Measurements from ENCODE around the gene TRPV4. TPM values are rescaled to one million over a fixed set of nuclear protein-coding genes. Genes with fewer than 3 reads are reported as not detected.

TRPV4 gene
- not detected for total RNA-seq

DNA sequence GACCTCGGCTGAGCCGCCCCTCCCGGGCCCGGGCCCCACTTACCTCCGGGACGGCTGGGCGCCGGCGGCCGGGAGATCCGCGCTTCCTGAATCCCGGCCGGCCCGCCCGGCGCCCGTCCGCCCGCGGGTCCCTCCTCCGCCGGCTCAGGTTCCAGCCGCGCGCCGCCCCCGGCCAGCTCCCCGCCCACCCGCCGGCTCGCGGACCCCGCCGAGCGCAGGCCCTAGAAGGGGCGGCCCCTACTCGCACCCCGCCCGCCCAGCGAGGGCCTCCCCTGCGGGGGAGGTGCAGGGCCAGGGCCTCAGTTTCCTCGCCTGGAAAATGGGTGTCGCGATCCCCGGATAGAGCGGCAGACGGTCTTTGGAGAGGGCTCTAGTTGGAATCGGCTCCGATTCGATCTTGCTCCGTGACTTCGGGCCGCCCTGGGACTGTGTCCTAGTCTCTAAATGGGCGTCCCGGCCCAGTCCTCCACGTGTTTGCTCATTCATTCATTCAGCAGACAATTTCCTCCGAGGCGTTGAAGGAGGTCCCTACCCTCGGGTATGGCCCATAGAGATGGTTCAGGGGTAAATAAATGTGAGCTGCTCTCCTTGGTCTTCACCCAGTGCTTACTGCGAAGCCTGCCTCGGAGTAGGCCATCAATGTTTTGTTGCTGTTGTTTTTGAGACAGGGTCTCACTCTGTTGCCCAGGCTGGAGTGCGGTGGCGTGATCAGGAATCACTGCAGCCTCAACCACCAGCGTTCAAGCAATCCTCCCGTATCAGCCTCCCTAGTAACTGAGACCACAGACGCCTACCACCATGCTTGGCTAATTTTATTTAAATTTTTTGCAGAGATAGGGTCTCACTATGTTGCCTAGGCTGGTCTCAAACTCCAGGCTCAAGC, at the start of gene TRPV4:
Gene TRPV4 (minus strand): TSS at position 92 of the 883 bp plus-strand sequence. CDS start 18,602 bp downstream, outside the sequence.
- ATAC-seq (ENCODE audit: low read depth) (no peak), DNase-seq (no peak)
- Mint-ChIP-seq H3K4me1 (peaks cover 3% of the 10 kb centered on the region), H3K27me3 (peaks cover 42% of the 10 kb centered on the region), H3K27ac (no peak within 1 kb of the TSS), H3K36me3 (no peaks in the 10 kb centered on the region), H3K4me3 (peak within 1 kb of the TSS; percentile 16), H3K9me3 (no peaks in the 10 kb centered on the region)
- POLR2A ChIA-PET, result no interaction called here

- peaks cover 20% of the 10 kb centered on the region for H3K27me3 Mint-ChIP-seq
- DNase-seq (no peak), ATAC-seq (ENCODE audit: low read depth) (no peak)
- H3K36me3 Mint-ChIP-seq, result no peaks in the 10 kb centered on the region
- POLR2A ChIA-PET, result interaction anchor here (0.7 to 1.6 kb wide), 2 partner anchors 29 to 50 kb away, joined by 3 read pairs; no protein-coding TSS in a partner anchor
- peak overlapping the region; percentile 91 for H3K4me3 Mint-ChIP-seq
- H3K4me1 Mint-ChIP-seq, result peaks cover 26% of the 10 kb centered on the region
- H3K9me3 Mint-ChIP-seq, result no peaks in the 10 kb centered on the region
- no peak overlapping the region for H3K27ac Mint-ChIP-seq
Measured at GRCh38 chr12:109881752-109882151, 48.6 kb upstream of the TRPV4 start.

DNA sequence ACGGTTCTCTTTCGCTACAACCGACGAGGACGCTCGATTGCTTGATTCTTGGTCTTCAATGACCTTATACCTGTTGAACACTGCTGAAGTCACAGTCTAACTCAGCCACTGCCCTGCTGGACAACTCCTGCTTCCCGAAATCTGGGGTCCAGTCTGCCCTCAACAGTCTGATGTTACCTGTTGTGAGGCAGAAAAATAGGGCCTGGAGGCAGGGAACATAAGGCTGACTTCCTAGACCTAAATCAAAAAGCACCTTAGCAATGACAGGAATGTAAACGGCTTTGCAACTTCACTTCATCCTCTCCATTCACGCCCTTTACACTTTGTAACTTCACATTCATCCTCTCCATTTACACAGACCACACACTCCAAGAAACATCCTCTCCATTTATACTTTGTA, 47.7 kb upstream of the TRPV4 start:
- POLR2A ChIA-PET, result interaction anchor here (1.2 kb wide), 1 partner anchor 20 kb away, joined by 3 read pairs; no protein-coding TSS in a partner anchor
- Mint-ChIP-seq H3K9me3 (no peaks in the 10 kb centered on the region), H3K36me3 (no peaks in the 10 kb centered on the region), H3K27me3 (peaks cover 19% of the 10 kb centered on the region), H3K4me3 (peak overlapping the region; percentile 91), H3K4me1 (peaks cover 28% of the 10 kb centered on the region), H3K27ac (peak overlapping the region; percentile 90)
- DNase-seq (no peak), ATAC-seq (ENCODE audit: low read depth) (no peak)

DNA sequence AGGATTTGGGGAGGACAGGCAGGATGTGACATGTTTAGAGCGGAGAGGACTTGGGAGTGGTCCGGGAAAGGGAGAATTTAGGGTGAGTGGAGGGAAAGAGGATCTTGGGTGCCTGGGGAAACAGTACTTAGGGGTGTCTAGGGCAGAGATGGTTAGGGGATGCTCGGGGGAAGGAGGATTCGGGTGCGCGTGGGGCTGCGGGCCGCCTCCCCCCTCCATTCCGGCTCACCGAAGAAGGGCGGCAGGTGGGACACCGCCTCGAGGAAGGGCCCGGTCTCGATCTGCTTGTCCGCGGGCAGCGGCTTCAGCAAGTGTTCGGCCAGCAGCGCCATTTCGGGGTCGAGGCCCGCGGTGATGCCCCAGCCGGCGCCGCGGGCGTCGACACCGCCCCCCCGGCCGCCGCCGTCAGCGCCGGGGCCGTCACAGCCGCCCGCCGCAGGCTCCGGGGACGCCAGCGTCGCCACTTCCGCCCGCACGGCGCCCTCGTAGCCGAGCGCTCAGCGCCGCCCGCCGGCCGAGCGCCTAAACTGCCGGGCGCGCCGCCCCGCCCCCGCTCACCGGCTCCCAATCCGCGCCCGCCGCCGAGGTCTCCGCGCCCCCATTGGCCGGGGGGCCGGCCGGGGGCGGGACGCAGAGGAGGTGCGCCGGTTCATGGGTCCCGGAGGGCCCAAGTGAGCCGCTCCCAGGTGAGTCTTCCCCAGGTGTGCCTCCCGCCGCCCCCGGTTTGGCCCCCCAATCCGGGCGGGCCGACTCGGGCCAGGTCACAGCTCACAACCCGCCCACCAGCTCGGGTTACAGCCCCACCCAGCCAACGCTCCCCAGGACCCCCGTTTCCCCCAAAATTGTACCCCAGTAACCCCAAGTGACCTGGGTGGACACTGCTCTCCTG, 47.1 kb upstream of the TRPV4 start, which contains the start of gene GLTP:
Gene GLTP (minus strand): TSS at position 499 of the 889 bp plus-strand sequence. CDS start 167 bp downstream, at position 332.
- Mint-ChIP-seq H3K36me3 (no peaks in the 10 kb centered on the region), H3K9me3 (no peaks in the 10 kb centered on the region), H3K4me3 (peak within 1 kb of the TSS; percentile 93), H3K27ac (peak within 1 kb of the TSS; percentile 90), H3K4me1 (peaks cover 28% of the 10 kb centered on the region), H3K27me3 (peaks cover 14% of the 10 kb centered on the region)
- DNase-seq (peak; percentile 98), ATAC-seq (ENCODE audit: low read depth) (peak; percentile 96)
- POLR2A ChIA-PET, result interaction anchor here (1.2 kb wide), 1 partner anchor 20 kb away, joined by 3 read pairs; no protein-coding TSS in a partner anchor

- POLR2A ChIA-PET, result interaction anchor here (0.5 kb wide), 1 partner anchor 11 kb away, joined by 5 read pairs; no protein-coding TSS in a partner anchor
- H3K36me3 Mint-ChIP-seq, result no peaks in the 10 kb centered on the region
- H3K27me3 Mint-ChIP-seq, result peaks cover 12% of the 10 kb centered on the region
- peak overlapping the region; percentile 87 for H3K27ac Mint-ChIP-seq
- peak overlapping the region; percentile 93 for H3K4me3 Mint-ChIP-seq
- peak; percentile 2 for ATAC-seq (ENCODE audit: low read depth)
- DNase-seq, result no peak
- peaks cover 28% of the 10 kb centered on the region for H3K4me1 Mint-ChIP-seq
- no peaks in the 10 kb centered on the region for H3K9me3 Mint-ChIP-seq
Measured at GRCh38 chr12:109879351-109880042, 46.3 kb upstream of the TRPV4 start.

GRCh38 chr12:109878749-109879148, 45.6 kb upstream of the TRPV4 start:
- peaks cover 9% of the 10 kb centered on the region for H3K27me3 Mint-ChIP-seq
- no peaks in the 10 kb centered on the region for H3K36me3 Mint-ChIP-seq
- H3K27ac Mint-ChIP-seq, result no peak overlapping the region
- no peak for DNase-seq
- H3K9me3 Mint-ChIP-seq, result no peaks in the 10 kb centered on the region
- POLR2A ChIA-PET, result interaction anchor here (0.5 kb wide), 1 partner anchor 10 kb away, joined by 5 read pairs; no protein-coding TSS in a partner anchor
- peaks cover 28% of the 10 kb centered on the region for H3K4me1 Mint-ChIP-seq
- no peak for ATAC-seq (ENCODE audit: low read depth)
- peak overlapping the region; percentile 93 for H3K4me3 Mint-ChIP-seq

GRCh38 chr12:109878247-109878625, 45.0 kb upstream of the TRPV4 start:
- POLR2A ChIA-PET, result no interaction called here
- Mint-ChIP-seq H3K27me3 (peaks cover 6% of the 10 kb centered on the region), H3K36me3 (no peaks in the 10 kb centered on the region), H3K27ac (no peak overlapping the region), H3K9me3 (no peaks in the 10 kb centered on the region), H3K4me3 (no peak overlapping the region), H3K4me1 (peaks cover 26% of the 10 kb centered on the region)
- no peak for ATAC-seq (ENCODE audit: low read depth)
- DNase-seq, result no peak

DNA sequence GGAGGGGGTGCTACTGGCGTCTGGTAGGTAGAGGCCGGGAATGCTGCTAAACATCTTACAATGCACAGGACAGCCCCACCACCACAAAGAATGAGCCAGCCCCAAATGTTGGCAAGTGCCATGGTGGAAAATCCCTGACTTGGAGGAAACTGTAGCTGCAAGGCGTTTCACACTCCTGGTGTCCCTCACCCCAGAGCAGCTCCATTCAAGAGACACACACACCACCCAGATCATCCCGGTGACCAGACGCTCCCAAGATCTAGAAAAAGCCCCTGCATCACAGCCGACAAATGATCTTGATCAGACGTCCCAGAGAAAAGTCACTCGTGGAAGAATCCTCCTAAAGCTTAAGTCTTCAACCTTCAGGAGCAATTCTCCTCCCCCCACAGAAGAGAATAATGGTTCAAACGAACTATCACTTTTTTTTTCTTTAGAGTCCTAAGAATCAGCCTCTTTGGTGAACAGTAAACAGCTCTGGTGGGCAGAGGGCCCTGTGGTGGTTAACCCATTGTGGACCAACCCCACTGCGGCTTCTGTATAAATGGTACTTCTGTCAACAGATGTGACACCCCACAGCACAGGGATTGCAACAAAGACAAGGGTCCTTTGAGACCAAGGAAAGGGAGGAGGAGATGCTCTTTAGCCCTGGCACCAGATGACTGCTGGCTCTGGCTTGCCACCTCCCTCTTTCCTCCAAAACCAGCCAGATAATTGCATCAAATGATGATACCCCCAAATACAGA, 44.5 kb upstream of the TRPV4 start:
- Mint-ChIP-seq H3K27ac (no peak overlapping the region), H3K36me3 (no peaks in the 10 kb centered on the region), H3K4me1 (peaks cover 26% of the 10 kb centered on the region), H3K27me3 (peaks cover 6% of the 10 kb centered on the region), H3K9me3 (no peaks in the 10 kb centered on the region), H3K4me3 (no peak overlapping the region)
- DNase-seq (no peak), ATAC-seq (ENCODE audit: low read depth) (no peak)
- POLR2A ChIA-PET, result no interaction called here

DNA sequence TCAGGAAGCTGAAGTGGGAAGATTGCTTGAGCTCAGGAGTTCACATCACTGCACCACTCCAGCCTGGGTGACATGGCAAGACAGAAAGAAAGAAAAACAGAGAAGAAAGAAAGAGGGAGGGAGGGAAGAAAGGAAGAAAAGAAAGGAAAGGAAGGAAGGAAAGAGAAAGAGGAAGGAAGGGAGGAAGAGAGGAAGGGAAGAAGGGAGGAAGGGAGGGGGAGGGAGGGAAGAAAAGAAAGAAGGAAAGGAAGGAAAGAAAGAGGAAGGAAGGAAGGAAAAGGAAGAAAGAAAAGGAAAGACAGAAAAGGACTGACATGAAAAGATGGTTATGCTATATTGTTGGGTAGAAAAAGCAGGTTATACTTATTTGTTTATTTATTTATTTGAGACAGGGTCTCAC, 43.2 kb upstream of the TRPV4 start:
- peaks cover under 1% of the 10 kb centered on the region for H3K36me3 Mint-ChIP-seq
- DNase-seq, result no peak
- no peak for ATAC-seq (ENCODE audit: low read depth)
- no peaks in the 10 kb centered on the region for H3K27me3 Mint-ChIP-seq
- peaks cover 27% of the 10 kb centered on the region for H3K4me1 Mint-ChIP-seq
- POLR2A ChIA-PET, result no interaction called here
- no peaks in the 10 kb centered on the region for H3K9me3 Mint-ChIP-seq
- no peak overlapping the region for H3K4me3 Mint-ChIP-seq
- H3K27ac Mint-ChIP-seq, result no peak overlapping the region

- POLR2A ChIA-PET, result no interaction called here
- H3K27me3 Mint-ChIP-seq, result no peaks in the 10 kb centered on the region
- ATAC-seq (ENCODE audit: low read depth) (no peak), DNase-seq (no peak)
- H3K9me3 Mint-ChIP-seq, result no peaks in the 10 kb centered on the region
- no peak overlapping the region for H3K27ac Mint-ChIP-seq
- H3K4me3 Mint-ChIP-seq, result no peak overlapping the region
- peaks cover 2% of the 10 kb centered on the region for H3K36me3 Mint-ChIP-seq
- H3K4me1 Mint-ChIP-seq, result peaks cover 23% of the 10 kb centered on the region
Measured at GRCh38 chr12:109875572-109876131, 42.5 kb upstream of the TRPV4 start.

DNA sequence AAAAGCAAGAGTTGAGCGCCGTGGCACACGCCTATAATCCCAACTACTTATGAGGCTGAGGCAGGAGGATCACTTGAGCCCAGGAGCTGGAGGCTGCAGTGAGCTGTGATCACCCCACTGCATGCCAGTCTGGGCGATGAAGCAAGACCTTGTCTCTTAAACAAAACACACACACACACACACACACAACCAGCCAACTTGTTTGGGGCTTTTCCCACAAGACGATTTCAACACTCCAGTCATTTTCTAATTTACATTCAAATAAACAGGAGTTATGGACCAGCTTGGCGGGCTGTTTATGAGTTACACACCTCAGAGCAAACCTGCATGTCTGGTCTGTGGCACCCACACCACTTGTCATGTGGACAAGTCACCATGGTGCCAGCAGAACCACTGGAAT, 40.5 kb upstream of the TRPV4 start:
- ATAC-seq (ENCODE audit: low read depth), result no peak
- Mint-ChIP-seq H3K4me3 (no peak overlapping the region), H3K9me3 (no peaks in the 10 kb centered on the region), H3K36me3 (peaks cover 2% of the 10 kb centered on the region), H3K4me1 (peaks cover 10% of the 10 kb centered on the region), H3K27ac (no peak overlapping the region), H3K27me3 (no peaks in the 10 kb centered on the region)
- DNase-seq, result no peak
- POLR2A ChIA-PET, result no interaction called here

DNA sequence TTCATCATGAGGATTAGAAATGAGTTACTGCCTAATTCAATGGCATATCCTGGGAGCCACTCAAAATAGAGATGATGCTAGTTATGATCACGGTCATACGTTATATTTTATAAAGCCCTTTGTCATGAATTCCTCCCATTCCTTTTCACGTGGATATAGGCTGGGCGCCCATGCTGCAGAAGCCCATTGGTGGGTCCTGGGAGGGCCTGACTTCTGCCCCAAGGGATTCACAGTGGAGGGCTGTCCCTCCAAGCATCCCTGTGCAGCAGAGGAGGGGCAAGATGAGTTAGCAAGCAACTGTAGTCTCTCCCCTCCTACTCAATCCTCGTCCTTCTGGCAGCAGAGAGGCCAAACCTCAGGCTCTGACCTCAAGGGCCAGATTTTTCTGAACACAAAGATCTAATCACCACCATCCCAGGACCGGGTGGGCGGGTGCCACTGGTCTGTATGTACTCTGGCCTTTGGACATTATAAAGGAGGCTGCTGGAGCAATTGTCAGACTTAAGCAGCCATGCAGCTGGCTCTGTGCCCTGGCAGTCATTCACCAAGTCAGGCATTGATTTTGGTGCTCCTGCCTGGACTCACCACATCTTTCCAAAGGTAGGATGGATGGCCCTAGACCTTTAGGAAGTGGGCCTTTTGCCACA, 38.6 kb upstream of the TRPV4 start:
- peaks cover 7% of the 10 kb centered on the region for H3K36me3 Mint-ChIP-seq
- peak overlapping the region; percentile 47 for H3K27ac Mint-ChIP-seq
- H3K27me3 Mint-ChIP-seq, result no peaks in the 10 kb centered on the region
- ATAC-seq (ENCODE audit: low read depth), result no peak
- DNase-seq, result no peak
- H3K4me1 Mint-ChIP-seq, result peaks cover 7% of the 10 kb centered on the region
- H3K4me3 Mint-ChIP-seq, result no peak overlapping the region
- H3K9me3 Mint-ChIP-seq, result no peaks in the 10 kb centered on the region
- POLR2A ChIA-PET, result no interaction called here
